Neural cell (in vitro differentiated cells): Measurements from ENCODE around the gene SMARCA1. TPM values are rescaled to one million over a fixed set of nuclear protein-coding genes. Genes with fewer than 3 reads are reported as not detected.

ENCODE experiments used
- H2AFZ ChIP-seq: fragments of 200-600, 300-800 bp; sonication (generic), shearing (Covaris generic); 2 replicates; pipeline ENCODE4 v1.6.0; 2014; ENCODE audit warnings: low read depth, mild to moderate bottlenecking, antibody characterized with exemption, low read length, moderate library complexity
- H3F3A ChIP-seq: fragments of 200-600 bp; shearing (Covaris generic); 2 replicates; pipeline ENCODE4 v1.6.1; 2016; ENCODE audit warnings: mild to moderate bottlenecking, moderate library complexity, mixed read lengths, antibody characterized with exemption, low read length; ENCODE audit not compliant: insufficient read depth, poor library complexity, severe bottlenecking
- H3K27ac ChIP-seq: fragments of 200-600, 300-800 bp; sonication (generic), shearing (Covaris generic); 2 replicates; pipeline ENCODE4 v1.5.1; 2014; ENCODE audit warnings: mild to moderate bottlenecking, low read length, moderate library complexity
- H3K27me3 ChIP-seq: fragments of 300-800, 200-600 bp; sonication (generic), shearing (Covaris generic); 2 replicates; pipeline ENCODE4 v1.6.0; 2014; ENCODE audit warnings: mild to moderate bottlenecking, low read depth, low read length, moderate library complexity; ENCODE audit not compliant: insufficient read depth
- H3K36me3 ChIP-seq: fragments of 300-800, 200-600 bp; sonication (generic), shearing (Covaris generic); 2 replicates; pipeline ENCODE4 v1.5.1; 2014; ENCODE audit warnings: mild to moderate bottlenecking, antibody characterized with exemption, low read length, moderate library complexity; ENCODE audit not compliant: insufficient read depth
- H3K4me2 ChIP-seq: fragments of 300-800, 200-600 bp; sonication (generic), shearing (Covaris generic); 2 replicates; pipeline ENCODE4 v1.6.0; 2014; ENCODE audit warnings: mild to moderate bottlenecking, low read length
- H3K4me3 ChIP-seq: fragments of 300-800, 200-600 bp; sonication (generic), shearing (Covaris generic); 2 replicates; pipeline ENCODE4 v1.5.1; 2014; ENCODE audit warnings: mild to moderate bottlenecking, low read length, moderate library complexity
- H3K79me2 ChIP-seq: fragments of 200-600 bp; shearing (Covaris generic); replicated peaks from 2 replicates; pipeline ENCODE4 v1.6.0; 2014; ENCODE audit warnings: mild to moderate bottlenecking, low read length, moderate library complexity; ENCODE audit not compliant: insufficient read depth
- H3K9ac ChIP-seq: fragments of 300-800, 200-600 bp; sonication (generic), shearing (Covaris generic); 2 replicates; pipeline ENCODE4 v1.6.1; 2016; ENCODE audit warnings: mild to moderate bottlenecking, low read length, mixed read lengths
- H3K9me2 ChIP-seq: fragments of 200-600 bp; shearing (Covaris generic); 2 replicates; pipeline ENCODE4 v1.6.1; 2016; ENCODE audit warnings: mild to moderate bottlenecking, low read length, mixed read lengths; ENCODE audit not compliant: insufficient read depth
- H3K9me3 ChIP-seq: fragments of 200-600, 300-800 bp; sonication (generic), shearing (Covaris generic); 2 replicates; pipeline ENCODE4 v1.6.1; 2016; ENCODE audit warnings: mild to moderate bottlenecking, mixed run types, low read length, moderate library complexity, mixed read lengths
- H4K20me1 ChIP-seq: fragments of 200-600 bp; shearing (Covaris generic); 2 replicates; pipeline ENCODE4 v1.6.1; 2016; ENCODE audit warnings: mild to moderate bottlenecking, mixed run types; ENCODE audit not compliant: insufficient read depth
- CTCF ChIP-seq: fragments of 450-650 bp; IDR thresholded peaks from 2 replicates; pipeline ENCODE4 v1.5.1; 2014; ENCODE audit warnings: antibody characterized with exemption, mild to moderate bottlenecking, moderate library complexity; ENCODE audit not compliant: poor library complexity, severe bottlenecking
- EP300 ChIP-seq: fragments of 450-650 bp; conservative IDR thresholded peaks from 2 replicates; pipeline ENCODE4 v1.6.1; 2014; ENCODE audit warnings: antibody characterized with exemption, mild to moderate bottlenecking, moderate library complexity; ENCODE audit not compliant: poor library complexity, severe bottlenecking
- EZH2 ChIP-seq: fragments of 200-600, 300-800 bp; shearing (Covaris generic), sonication (generic); IDR thresholded peaks from 2 replicates; pipeline ENCODE4 v1.6.1; 2014; ENCODE audit warnings: antibody characterized with exemption, low read length, borderline replicate concordance, mild to moderate bottlenecking; ENCODE audit not compliant: insufficient read depth, poor library complexity, severe bottlenecking
- MXI1 ChIP-seq: fragments of 450-650 bp; conservative IDR thresholded peaks from 2 replicates; pipeline ENCODE4 v1.6.1; 2014; ENCODE audit warnings: antibody characterized with exemption, mild to moderate bottlenecking; ENCODE audit not compliant: poor library complexity, severe bottlenecking
- POLR2AphosphoS5 ChIP-seq: IDR thresholded peaks from 2 replicates; pipeline ENCODE4 v1.6.1; 2012
- RAD21 ChIP-seq: fragments of 450-650 bp; conservative IDR thresholded peaks from 2 replicates; pipeline ENCODE4 v1.6.1; 2014; ENCODE audit warnings: antibody characterized with exemption, mild to moderate bottlenecking, moderate library complexity
- SMC3 ChIP-seq: fragments of 450-650 bp; conservative IDR thresholded peaks from 2 replicates; pipeline ENCODE4 v1.6.1; 2014; ENCODE audit warnings: antibody characterized with exemption, mild to moderate bottlenecking, moderate library complexity; ENCODE audit not compliant: poor library complexity
- TAF1 ChIP-seq: IDR thresholded peaks from 2 replicates; pipeline ENCODE4 v1.6.1; 2012; ENCODE audit warnings: low read depth
- polyA plus RNA-seq: library from polyadenylated mRNA; depleted of rRNA; stranded (reverse); fragments of >200 nt; gene quantifications from 2 replicates; pipeline ENCODE4 v1.2.3, GENCODE V29; 2014
- TF ChIP-seq, protein P1 (sequence below): IDR thresholded peaks from 2 replicates; pipeline ENCODE4 v1.6.1; 2012; ENCODE audit warnings: borderline replicate concordance

The SMARCA1 gene
- polyA plus RNA-seq, 1 donor from 2014 or later, result 66.9 TPM

DNA sequence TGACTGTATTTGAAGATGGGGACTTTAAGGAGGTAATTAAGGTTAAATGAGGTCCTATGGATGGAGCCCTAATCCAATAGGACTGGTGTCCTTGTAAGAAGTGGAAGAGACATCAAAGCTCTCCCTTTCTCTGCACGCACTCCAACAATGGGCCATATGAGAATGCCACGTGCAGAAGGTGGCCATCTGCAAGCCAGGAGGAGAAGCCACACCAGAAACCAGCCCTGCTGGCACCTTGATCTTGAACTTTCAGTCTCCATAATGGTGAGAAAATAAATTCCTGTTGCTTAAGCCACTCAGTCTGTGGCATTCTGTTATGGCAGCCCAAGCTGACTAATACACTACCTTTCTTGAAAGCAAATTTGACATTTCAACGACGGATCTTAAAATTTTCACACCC is 73.2 kb downstream of the SMARCA1 start:
- no peaks in the 10 kb centered on the region for H3K9me3 ChIP-seq
- H3F3A ChIP-seq, result no peaks in the 10 kb centered on the region
- H3K27me3 ChIP-seq, result no peaks in the 10 kb centered on the region
- H3K4me3 ChIP-seq, result no peak overlapping the region
- no peak for TF ChIP-seq EP300
- no peak for TF ChIP-seq SMC3
- TF ChIP-seq MXI1, result no peak
- no peak for TF ChIP-seq CTCF
- no peak for TF ChIP-seq EZH2
- TF ChIP-seq RAD21, result no peak
- TF ChIP-seq, protein P1, sequence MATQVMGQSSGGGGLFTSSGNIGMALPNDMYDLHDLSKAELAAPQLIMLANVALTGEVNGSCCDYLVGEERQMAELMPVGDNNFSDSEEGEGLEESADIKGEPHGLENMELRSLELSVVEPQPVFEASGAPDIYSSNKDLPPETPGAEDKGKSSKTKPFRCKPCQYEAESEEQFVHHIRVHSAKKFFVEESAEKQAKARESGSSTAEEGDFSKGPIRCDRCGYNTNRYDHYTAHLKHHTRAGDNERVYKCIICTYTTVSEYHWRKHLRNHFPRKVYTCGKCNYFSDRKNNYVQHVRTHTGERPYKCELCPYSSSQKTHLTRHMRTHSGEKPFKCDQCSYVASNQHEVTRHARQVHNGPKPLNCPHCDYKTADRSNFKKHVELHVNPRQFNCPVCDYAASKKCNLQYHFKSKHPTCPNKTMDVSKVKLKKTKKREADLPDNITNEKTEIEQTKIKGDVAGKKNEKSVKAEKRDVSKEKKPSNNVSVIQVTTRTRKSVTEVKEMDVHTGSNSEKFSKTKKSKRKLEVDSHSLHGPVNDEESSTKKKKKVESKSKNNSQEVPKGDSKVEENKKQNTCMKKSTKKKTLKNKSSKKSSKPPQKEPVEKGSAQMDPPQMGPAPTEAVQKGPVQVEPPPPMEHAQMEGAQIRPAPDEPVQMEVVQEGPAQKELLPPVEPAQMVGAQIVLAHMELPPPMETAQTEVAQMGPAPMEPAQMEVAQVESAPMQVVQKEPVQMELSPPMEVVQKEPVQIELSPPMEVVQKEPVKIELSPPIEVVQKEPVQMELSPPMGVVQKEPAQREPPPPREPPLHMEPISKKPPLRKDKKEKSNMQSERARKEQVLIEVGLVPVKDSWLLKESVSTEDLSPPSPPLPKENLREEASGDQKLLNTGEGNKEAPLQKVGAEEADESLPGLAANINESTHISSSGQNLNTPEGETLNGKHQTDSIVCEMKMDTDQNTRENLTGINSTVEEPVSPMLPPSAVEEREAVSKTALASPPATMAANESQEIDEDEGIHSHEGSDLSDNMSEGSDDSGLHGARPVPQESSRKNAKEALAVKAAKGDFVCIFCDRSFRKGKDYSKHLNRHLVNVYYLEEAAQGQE, result no peak
- no peak for TF ChIP-seq POLR2AphosphoS5
- no peak for TF ChIP-seq TAF1
- no peaks in the 10 kb centered on the region for H4K20me1 ChIP-seq
- no peaks in the 10 kb centered on the region for H3K36me3 ChIP-seq
- no peaks in the 10 kb centered on the region for H3K79me2 ChIP-seq
- H2AFZ ChIP-seq, result no peak overlapping the region
- no peak overlapping the region for H3K4me2 ChIP-seq
- no peaks in the 10 kb centered on the region for H3K9me2 ChIP-seq
- no peak overlapping the region for H3K9ac ChIP-seq
- H3K27ac ChIP-seq, result no peak overlapping the region

DNA sequence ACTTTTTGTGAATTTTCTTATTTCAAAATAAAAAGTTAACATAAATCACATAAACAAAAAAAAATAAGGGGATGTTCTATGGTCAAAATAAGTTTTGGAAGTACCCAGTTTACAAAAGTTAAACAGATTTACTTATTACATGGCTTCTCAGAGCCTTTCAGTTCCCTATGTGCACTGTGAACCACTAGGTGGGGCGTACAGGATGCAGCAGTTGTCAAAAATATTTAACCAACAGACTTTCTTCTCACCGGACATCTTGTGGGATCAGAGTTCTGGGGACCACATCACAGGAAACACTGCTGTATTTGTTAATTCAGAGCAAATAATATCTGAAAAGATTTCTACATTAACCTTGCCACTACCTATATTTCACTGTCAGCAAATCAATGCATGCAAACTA is 74.1 kb downstream of the SMARCA1 start:
- Histone ChIP-seq H2AFZ (no peak overlapping the region), H3K36me3 (no peaks in the 10 kb centered on the region), H3K9me3 (no peaks in the 10 kb centered on the region), H3K27me3 (no peaks in the 10 kb centered on the region), H3K4me3 (no peak overlapping the region), H3K27ac (no peak overlapping the region), H3F3A (no peaks in the 10 kb centered on the region), H3K9ac (no peak overlapping the region), H4K20me1 (no peaks in the 10 kb centered on the region), H3K79me2 (no peaks in the 10 kb centered on the region), H3K4me2 (no peak overlapping the region), H3K9me2 (no peaks in the 10 kb centered on the region)
- no peak for TF ChIP-seq SMC3
- no peak for TF ChIP-seq RAD21
- no peak for TF ChIP-seq CTCF
- TF ChIP-seq POLR2AphosphoS5, result no peak
- no peak for TF ChIP-seq EP300
- TF ChIP-seq, protein P1, result no peak
- no peak for TF ChIP-seq MXI1
- no peak for TF ChIP-seq EZH2
- TF ChIP-seq TAF1, result no peak
